ENCODE results near the gene AGER. TPM values are rescaled to one million over a fixed set of nuclear protein-coding genes. Genes with fewer than 3 reads are reported as not detected.

The AGER gene
- total and polyA plus RNA-seq, 9 of the 15 experiments (the other 6 are each of a cell fraction or from before 2014, with no cell fraction given) = 1.2 to 11.5 (median 4.1) TPM

DNA sequence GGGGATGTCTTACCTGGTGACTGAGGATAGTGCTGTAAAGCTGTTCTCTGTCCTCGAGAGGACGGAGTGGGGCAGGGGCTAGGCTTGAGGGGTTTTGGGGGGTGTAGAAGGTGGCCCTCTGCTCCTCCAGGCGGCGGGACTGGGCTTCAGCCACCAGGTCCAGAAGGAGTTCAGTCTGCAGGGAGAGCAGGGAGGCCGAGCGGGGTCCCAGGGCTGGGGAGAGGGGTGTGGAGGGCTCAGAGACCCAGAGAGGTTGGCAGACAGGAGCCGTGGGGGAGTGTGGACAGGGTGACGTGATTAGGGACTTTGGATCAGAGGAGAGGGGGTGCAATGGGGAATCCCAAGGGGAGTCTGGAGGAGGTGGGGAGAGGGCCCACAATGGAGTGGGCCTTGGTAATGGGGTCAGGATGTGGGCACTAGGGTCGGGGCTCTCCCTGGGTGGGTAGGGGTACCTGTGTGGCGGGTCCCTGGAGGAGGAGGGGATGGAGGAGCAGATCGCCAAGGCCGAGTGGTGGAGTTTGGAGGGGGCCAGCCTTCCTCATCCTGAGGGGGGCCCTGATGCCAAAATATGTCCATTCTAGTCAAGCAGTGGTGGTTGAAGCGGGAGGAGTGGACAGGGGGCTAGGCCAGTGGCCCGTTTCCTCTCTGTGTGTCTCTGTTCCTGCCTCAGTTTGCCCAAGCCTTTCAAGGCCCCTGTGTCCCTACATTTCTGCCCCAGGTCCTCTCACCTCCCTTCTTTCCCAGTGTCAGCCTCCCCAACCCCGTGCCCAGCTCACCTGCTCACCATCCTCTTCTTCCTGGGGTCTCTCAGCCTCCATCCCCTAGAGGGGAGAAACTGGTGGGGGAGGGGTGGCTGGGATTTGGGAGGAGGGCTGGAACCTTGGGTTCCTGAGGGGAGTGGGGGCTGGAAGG lies 7.9 kb upstream of the AGER start:
- 55% methylated on average over 15 of the region's 15 CpGs for WGBS (ENCODE audit: insufficient coverage, low coverage, missing lambda C conversion rate)
- Histone ChIP-seq H2AFZ (ENCODE audit: low read depth, low read length) (peak overlapping the region; percentile 57; the same call in 1 of the 2 replicates), H3K9ac (ENCODE audit: insufficient read depth in 1 of 2, low read depth in 2 of 2, low read length in 2 of 2) (peak overlapping the region; percentile 85 to 93), H3K9me1 (ENCODE audit: control insufficient read depth, insufficient read depth, low read length) (no peaks in the 10 kb centered on the region), H3K4me1 (replicated peaks in 1 of 2; ENCODE audit: control insufficient read depth in 2 of 2, insufficient read depth in 2 of 2, low read length in 2 of 2) (peaks cover 70 to 77% of the 10 kb centered on the region in 2 experiments), H4K20me1 (replicated peaks; ENCODE audit: control insufficient read depth, insufficient read depth, low read length) (no peaks in the 10 kb centered on the region), H3K27me3 (ENCODE audit: control insufficient read depth in 2 of 2, insufficient read depth in 2 of 2, low read length in 2 of 2) (no peaks in the 10 kb centered on the region), H3K27ac (ENCODE audit: extremely low read depth, low read depth, low read length) (peak overlapping the region; percentile 93), H3K79me2 (ENCODE audit: control insufficient read depth, insufficient read depth, low read length) (peaks cover 64% of the 10 kb centered on the region), H3K4me2 (ENCODE audit: insufficient read depth, low read length) (peak overlapping the region; percentile 96), H3K4me3 (peak overlapping the region; percentile 79), H3K9me3 (replicated peaks; ENCODE audit: control insufficient read depth, insufficient read depth, low read depth, low read length) (no peaks in the 10 kb centered on the region), H3K36me3 (ENCODE audit: control insufficient read depth, insufficient read depth, low read length) (peaks cover 21% of the 10 kb centered on the region; the same call in 2 of the 3 replicates)
- ChIA-PET CTCF (ENCODE audit: low intra/inter-chr PET ratio) (no interaction called here), POLR2A (interaction anchor here (0.6 to 1.9 kb wide), 9 partner anchors 9 to 630 kb away, joined by 3 to 7 read pairs (median 3); partner anchors contain the start of genes BAG6 and FKBPL)
- intact Hi-C loops (cut with micrococcal nuclease) (loop anchor here (10.0 kb wide), 1 partner anchor 287 kb away; the partner anchor contains the start of gene ZBTB12), in situ Hi-C loops (cut with MboI) (no loop called here)
- DNase-seq (ENCODE audit: extremely low read depth in 1 of 4, low spot score in 3 of 4) (no peak), ATAC-seq (no peak), FAIRE-seq (no peak)
- BruUV-seq (replicated peaks) = no TSS peak
- TF ChIP-seq, protein P1, sequence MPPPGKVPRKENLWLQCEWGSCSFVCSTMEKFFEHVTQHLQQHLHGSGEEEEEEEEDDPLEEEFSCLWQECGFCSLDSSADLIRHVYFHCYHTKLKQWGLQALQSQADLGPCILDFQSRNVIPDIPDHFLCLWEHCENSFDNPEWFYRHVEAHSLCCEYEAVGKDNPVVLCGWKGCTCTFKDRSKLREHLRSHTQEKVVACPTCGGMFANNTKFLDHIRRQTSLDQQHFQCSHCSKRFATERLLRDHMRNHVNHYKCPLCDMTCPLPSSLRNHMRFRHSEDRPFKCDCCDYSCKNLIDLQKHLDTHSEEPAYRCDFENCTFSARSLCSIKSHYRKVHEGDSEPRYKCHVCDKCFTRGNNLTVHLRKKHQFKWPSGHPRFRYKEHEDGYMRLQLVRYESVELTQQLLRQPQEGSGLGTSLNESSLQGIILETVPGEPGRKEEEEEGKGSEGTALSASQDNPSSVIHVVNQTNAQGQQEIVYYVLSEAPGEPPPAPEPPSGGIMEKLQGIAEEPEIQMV (tag; conservative IDR thresholded peaks at IDR 0.05; ENCODE audit: low read depth) = 0 out of 2 replicates have a peak, but pooled peaks have one; percentile 20
- TF ChIP-seq, protein P2, sequence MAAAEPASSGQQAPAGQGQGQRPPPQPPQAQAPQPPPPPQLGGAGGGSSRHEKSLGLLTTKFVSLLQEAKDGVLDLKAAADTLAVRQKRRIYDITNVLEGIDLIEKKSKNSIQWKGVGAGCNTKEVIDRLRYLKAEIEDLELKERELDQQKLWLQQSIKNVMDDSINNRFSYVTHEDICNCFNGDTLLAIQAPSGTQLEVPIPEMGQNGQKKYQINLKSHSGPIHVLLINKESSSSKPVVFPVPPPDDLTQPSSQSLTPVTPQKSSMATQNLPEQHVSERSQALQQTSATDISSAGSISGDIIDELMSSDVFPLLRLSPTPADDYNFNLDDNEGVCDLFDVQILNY (CRISPR knock-in tag; IDR thresholded peaks at IDR 0.05) = no peak
- TF ChIP-seq, protein P3, sequence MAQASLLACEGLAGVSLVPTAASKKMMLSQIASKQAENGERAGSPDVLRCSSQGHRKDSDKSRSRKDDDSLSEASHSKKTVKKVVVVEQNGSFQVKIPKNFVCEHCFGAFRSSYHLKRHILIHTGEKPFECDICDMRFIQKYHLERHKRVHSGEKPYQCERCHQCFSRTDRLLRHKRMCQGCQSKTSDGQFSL (CRISPR knock-in tag; IDR thresholded peaks at IDR 0.05) = peak; percentile 38; the same call in 1 of the 2 replicates
- TF ChIP-seq, protein P3 (tag; IDR thresholded peaks at IDR 0.05) = no peak; a peak in 1 of 4 replicates
- TF ChIP-seq DMBX1 (CRISPR knock-in tag; IDR thresholded peaks at IDR 0.05; ENCODE audit: borderline replicate concordance) (peak; percentile 37; the same call in 1 of the 2 replicates), HDAC1 (IDR thresholded peaks at IDR 0.05) (peak in 1 of 2 experiments; percentile 27; a peak in 1 of 4 replicates), ZNF766 (CRISPR knock-in tag; conservative IDR thresholded peaks at IDR 0.05) (no peak), NFRKB (IDR thresholded peaks at IDR 0.05; ENCODE audit: low read depth) (peak; percentile 84; the same call in 1 of the 2 replicates), RBFOX2 (IDR thresholded peaks at IDR 0.05; ENCODE audit: low read depth, low read length) (peak; percentile 62), POLR2G (IDR thresholded peaks at IDR 0.05; ENCODE audit: low read depth, low read length) (peak; percentile 51)
- TF ChIP-seq, protein P4, sequence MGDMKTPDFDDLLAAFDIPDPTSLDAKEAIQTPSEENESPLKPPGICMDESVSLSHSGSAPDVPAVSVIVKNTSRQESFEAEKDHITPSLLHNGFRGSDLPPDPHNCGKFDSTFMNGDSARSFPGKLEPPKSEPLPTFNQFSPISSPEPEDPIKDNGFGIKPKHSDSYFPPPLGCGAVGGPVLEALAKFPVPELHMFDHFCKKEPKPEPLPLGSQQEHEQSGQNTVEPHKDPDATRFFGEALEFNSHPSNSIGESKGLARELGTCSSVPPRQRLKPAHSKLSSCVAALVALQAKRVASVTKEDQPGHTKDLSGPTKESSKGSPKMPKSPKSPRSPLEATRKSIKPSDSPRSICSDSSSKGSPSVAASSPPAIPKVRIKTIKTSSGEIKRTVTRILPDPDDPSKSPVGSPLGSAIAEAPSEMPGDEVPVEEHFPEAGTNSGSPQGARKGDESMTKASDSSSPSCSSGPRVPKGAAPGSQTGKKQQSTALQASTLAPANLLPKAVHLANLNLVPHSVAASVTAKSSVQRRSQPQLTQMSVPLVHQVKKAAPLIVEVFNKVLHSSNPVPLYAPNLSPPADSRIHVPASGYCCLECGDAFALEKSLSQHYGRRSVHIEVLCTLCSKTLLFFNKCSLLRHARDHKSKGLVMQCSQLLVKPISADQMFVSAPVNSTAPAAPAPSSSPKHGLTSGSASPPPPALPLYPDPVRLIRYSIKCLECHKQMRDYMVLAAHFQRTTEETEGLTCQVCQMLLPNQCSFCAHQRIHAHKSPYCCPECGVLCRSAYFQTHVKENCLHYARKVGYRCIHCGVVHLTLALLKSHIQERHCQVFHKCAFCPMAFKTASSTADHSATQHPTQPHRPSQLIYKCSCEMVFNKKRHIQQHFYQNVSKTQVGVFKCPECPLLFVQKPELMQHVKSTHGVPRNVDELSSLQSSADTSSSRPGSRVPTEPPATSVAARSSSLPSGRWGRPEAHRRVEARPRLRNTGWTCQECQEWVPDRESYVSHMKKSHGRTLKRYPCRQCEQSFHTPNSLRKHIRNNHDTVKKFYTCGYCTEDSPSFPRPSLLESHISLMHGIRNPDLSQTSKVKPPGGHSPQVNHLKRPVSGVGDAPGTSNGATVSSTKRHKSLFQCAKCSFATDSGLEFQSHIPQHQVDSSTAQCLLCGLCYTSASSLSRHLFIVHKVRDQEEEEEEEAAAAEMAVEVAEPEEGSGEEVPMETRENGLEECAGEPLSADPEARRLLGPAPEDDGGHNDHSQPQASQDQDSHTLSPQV (IDR thresholded peaks at IDR 0.05) = 0 out of 2 replicates have a peak, but pooled peaks have one; percentile 13
